Mesangial cell (primary cell): ENCODE data around the gene MARS1. TPM values are rescaled to one million over a fixed set of nuclear protein-coding genes. Genes with fewer than 3 reads are reported as not detected.

Experiments
- total RNA-seq: library from RNA; depleted of rRNA; stranded (reverse); fragments of >200 nt; gene quantifications from 2 replicates; pipeline ENCODE4 v1.2.3, GENCODE V29; 2015

MARS1 gene
- total RNA-seq, result 107 and 167 TPM in 2 replicates

DNA sequence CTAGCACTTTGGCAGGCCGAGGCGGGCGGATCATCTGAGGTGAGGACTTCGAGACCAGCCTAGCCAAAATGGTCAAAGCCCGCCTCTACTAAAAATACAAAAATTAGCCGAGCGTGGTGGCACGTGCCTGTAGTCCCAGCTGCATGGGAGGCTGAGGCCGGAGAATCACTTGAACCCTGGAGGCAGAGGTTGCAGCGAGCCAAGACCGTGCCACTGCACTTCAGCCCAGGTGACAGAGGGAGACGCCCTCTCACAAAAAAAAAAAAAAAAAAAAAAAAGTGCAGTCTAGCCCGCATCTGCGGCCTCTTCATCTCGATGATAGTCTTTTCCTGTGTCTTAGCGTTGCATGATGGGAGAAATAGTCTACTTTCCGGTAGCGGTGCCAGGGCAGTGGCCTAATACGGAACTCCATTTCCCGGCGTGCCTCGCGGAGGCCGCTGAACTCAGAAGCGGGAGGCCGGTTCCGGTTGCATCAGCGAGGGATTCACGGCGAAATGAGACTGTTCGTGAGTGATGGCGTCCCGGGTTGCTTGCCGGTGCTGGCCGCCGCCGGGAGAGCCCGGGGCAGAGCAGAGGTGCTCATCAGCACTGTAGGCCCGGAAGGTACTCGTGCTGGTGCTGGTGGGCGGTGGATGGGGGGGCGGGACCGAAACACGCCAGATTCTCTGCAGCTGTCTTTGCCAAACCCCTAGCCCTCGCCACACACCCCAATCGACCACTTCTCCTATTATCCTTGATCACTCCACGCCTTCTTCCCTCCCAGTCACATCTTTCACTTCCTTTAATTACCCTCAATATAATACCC is at the start of gene MARS1:
MARS1 (plus strand) TSS at position 472 of the 805 bp plus-strand sequence; CDS start at position 495, 23 bp downstream.

GRCh38 chr12:57454566-57455373 is 33.1 kb upstream of the MARS1 start, which contains the start of gene INHBE:
TSS of gene INHBE (plus strand) at chr12:57455307. CDS start at chr12:57455537, 230 bp downstream.

DNA sequence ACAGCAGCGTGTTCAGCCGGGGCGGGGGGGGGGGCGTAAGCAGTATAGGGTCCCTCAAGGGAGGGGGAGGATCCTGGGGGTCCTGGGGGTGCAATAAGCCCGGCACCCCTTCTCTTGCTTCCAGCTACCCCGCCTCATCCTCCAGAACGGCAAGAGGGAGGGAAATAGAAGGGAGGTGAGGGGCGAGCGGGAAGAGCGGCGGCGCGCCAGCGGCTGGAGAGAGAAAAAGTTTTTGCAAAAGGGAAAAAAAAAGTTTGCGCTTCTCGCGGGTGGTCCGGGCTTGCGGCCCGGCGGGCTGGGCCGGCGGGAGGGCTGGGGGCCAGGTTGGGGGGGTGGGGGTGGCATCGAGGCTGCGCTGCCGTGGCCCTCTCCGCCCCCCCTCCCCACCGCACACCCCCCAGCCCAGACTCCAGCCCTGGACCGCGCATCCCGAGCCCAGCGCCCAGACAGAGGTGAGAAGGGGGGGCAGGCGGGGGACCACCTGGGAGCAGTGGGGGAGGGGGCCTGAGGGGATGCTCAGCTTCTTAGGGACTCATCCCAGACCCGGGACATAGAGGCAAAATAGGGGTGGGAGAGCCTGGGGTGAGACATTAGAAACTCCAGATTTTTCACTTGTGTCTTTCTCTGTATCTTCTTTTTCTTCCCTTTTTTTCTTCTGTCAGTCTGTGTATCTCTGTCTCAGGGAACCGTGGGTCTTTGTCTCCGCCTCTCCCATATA is 28.0 kb upstream of the MARS1 start, which contains the start of gene GLI1:
GLI1 (plus strand) TSS at position 36 of the 718 bp plus-strand sequence. CDS start 3,907 bp downstream, outside the sequence.

DNA sequence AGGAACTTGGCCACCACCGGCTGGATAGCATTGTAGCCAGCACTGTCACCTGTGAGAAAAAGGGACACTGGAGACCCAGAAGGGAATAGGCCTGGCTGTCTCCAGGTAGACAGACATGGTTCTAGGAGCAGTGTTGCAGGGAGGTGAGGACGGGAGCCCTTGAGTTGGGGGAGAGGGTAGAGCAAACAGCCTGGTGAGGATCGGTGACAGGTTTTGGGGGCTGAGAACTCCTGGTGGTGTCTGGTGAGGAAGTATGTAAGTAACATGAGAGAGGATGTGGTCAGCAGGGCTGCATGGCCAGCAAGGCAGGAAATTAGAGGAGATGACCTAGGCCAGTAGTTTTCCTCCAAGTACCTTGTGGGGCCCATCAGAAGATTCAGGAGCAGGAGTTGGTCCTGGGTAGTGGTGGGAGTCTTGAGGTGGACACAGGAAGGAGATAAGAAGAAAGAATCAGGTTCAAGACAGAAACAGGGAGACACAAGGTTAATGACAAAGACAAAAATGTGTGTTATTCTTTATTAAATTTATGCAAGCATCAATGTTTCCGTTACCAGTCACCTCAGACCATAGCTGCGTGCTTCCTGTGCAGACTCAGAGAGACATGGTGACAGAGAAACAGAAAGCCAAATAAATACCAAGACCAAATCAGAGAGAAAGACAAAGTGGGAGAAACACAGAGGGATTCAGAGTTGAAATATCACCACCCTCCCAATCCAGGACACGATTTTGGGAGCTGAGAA is 8.3 kb upstream of the MARS1 start, which contains the start of gene ARHGAP9:
ARHGAP9 (minus strand) TSS at position 491 of the 740 bp plus-strand sequence; CDS start at position 31, 460 bp downstream.

GRCh38 chr12:57520053-57520818 is 32.4 kb downstream of the MARS1 start, which contains the start of gene DDIT3:
TSS of gene DDIT3 (minus strand) at chr12:57520514. CDS start at chr12:57517406, 3,108 bp downstream.

GRCh38 chr12:57522011-57522886 is 34.4 kb downstream of the MARS1 start, which contains the start of gene MBD6:
TSS of gene MBD6 (plus strand) at chr12:57522824. CDS start at chr12:57524304, 1,480 bp downstream.

GRCh38 chr12:57546438-57547287 is 58.8 kb downstream of the MARS1 start, which contains the start of gene DCTN2:
TSS of gene DCTN2 (minus strand) at chr12:57547192. CDS start at chr12:57547063, 129 bp downstream.

DNA sequence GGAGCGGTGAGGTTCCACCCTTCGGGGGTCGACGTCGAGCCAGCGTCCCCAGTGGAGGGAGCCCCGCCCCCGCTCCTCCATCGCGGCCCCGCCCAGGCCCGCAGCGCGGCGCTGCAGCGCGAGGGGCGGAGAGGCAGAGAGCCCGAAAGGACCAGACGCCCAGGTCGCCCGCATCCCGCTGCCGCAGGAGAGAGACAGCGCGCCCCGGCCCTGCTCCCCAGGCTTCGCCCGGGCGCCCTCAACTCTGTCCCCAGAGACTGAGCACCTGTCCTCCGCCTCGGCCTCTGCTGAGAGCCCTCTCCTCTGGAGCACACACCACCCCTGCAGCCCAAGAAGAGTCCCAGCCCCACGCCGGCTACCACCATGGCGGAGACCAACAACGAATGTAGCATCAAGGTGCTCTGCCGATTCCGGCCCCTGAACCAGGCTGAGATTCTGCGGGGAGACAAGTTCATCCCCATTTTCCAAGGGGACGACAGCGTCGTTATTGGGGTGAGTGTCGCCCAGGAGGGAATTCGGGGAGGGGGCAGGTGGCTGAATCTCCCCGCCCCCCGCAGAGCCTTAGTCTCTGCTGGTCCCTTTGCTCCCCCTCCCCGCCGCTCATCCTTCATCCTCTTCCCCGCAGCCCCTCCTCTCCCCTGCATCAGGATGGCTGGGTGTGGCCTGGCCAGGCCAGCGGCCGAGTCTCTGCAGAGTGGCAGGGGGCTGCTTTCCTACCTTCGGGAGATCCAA is 62.2 kb downstream of the MARS1 start, which contains the start of gene KIF5A:
KIF5A (plus strand) TSS at position 136 of the 732 bp plus-strand sequence; CDS start at position 364, 228 bp downstream.

Other genes starting within 250 kb of the MARS1 start
- gene STAC3, start 236.9 kb upstream of the MARS1 start, total RNA-seq, result 0.63 TPM in 1 of 2 replicates, not detected in the other
- 15.5 and 37.5 TPM in 2 replicates for gene R3HDM2, start 57.0 kb upstream of the MARS1 start, total RNA-seq
- not detected in 2 replicates for gene INHBC, start 53.3 kb upstream of the MARS1 start, total RNA-seq
- gene INHBE, start 32.8 kb upstream of the MARS1 start, total RNA-seq, result 3.9 and 7.9 TPM in 2 replicates
- gene GLI1, start 28.3 kb upstream of the MARS1 start, total RNA-seq, result 0.98 and 6.7 TPM in 2 replicates
- 0.89 TPM in 1 of 2 replicates, not detected in the other for gene ARHGAP9, start 8.2 kb upstream of the MARS1 start, total RNA-seq
- 12.1 and 28.3 TPM in 2 replicates for gene DDIT3, start 32.4 kb downstream of the MARS1 start, total RNA-seq
- gene MBD6, start 34.8 kb downstream of the MARS1 start, total RNA-seq, result 9.9 and 23.8 TPM in 2 replicates
- 211 and 214 TPM in 2 replicates for gene DCTN2, start 59.1 kb downstream of the MARS1 start, total RNA-seq
- gene KIF5A, start 62.0 kb downstream of the MARS1 start, total RNA-seq, result 0.98 and 1.4 TPM in 2 replicates
- gene PIP4K2C, start 103.1 kb downstream of the MARS1 start, total RNA-seq, result 23.8 and 30.6 TPM in 2 replicates
- gene DTX3, start 116.8 kb downstream of the MARS1 start, total RNA-seq, result 13.0 and 40.6 TPM in 2 replicates
- gene ARHGEF25, start 123.4 kb downstream of the MARS1 start, total RNA-seq, result 5.4 and 6.1 TPM in 2 replicates
- gene B4GALNT1, start 145.1 kb downstream of the MARS1 start, total RNA-seq, result 0.76 and 6.2 TPM in 2 replicates
- 132 and 162 TPM in 2 replicates for gene OS9, start 206.1 kb downstream of the MARS1 start, total RNA-seq